DND-41 (cell line): ENCODE measurements around the gene COA3.
A peak's percentile ranks its signal among the peaks of the same experiment; 100 is the strongest.
"Not testable (repeated sequence)": the region's sequence is repeated elsewhere in the genome, so short reads cannot be mapped to it uniquely, and the experiment has no call there.

Experiments used
- ATAC-seq: fragments of 200-7000 bp; cut with Tn5 transposase; 3 replicates; pipeline ENCODE4 v1.9.1; 2021; ENCODE audit warnings: low read depth; ENCODE audit not compliant: insufficient read depth
- DNase-seq: peaks from one replicate; pipeline ENCODE4 v3.0.0-alpha.2; 2020
- H2AFZ ChIP-seq: 2 replicates; pipeline ENCODE4 v1.6.0; 2012; ENCODE audit warnings: low read depth, low read length
- H3K27ac ChIP-seq: 2 replicates; pipeline ENCODE4 v1.5.1; 2012; ENCODE audit warnings: low read length, inconsistent platforms
- H3K27me3 ChIP-seq: fragments of 200-600 bp; sonication (generic); 2 replicates; pipeline ENCODE4 v1.6.0; 2012; ENCODE audit warnings: low read length, mild to moderate bottlenecking, inconsistent platforms; ENCODE audit not compliant: insufficient read depth, poor library complexity
- H3K36me3 ChIP-seq: 2 replicates; pipeline ENCODE4 v1.5.1; 2012; ENCODE audit warnings: low read length, inconsistent platforms; ENCODE audit not compliant: insufficient read depth
- H3K4me1 ChIP-seq: 2 replicates; pipeline ENCODE4 v1.5.1; 2012; ENCODE audit warnings: mild to moderate bottlenecking, low read length; ENCODE audit not compliant: insufficient read depth
- H3K4me2 ChIP-seq: 2 replicates; pipeline ENCODE4 v1.6.0; 2012; ENCODE audit warnings: mild to moderate bottlenecking, moderate library complexity, low read length, inconsistent platforms; ENCODE audit not compliant: insufficient read depth
- H3K4me3 ChIP-seq, 2 experiments: fragments of 200-600 bp in 1 of 2; shearing (Covaris generic) in 1 of 2; 2 replicates each; pipeline ENCODE4 v1.5.1; 2012 to 2016; ENCODE audit warnings: inconsistent platforms in 2 of 2, low read length in 2 of 2, mild to moderate bottlenecking in 2 of 2, low read depth in 1 of 2, moderate library complexity in 1 of 2
- H3K79me2 ChIP-seq: 2 replicates; pipeline ENCODE4 v1.6.0; 2012; ENCODE audit warnings: low read length, inconsistent platforms; ENCODE audit not compliant: insufficient read depth
- H3K9ac ChIP-seq: 2 replicates; pipeline ENCODE4 v1.6.0; 2012; ENCODE audit warnings: low read depth, mild to moderate bottlenecking, inconsistent platforms, low read length, moderate library complexity
- H3K9me3 ChIP-seq: 2 replicates; pipeline ENCODE4 v1.5.1; 2012; ENCODE audit warnings: low read length, moderate library complexity, mild to moderate bottlenecking, inconsistent platforms; ENCODE audit not compliant: insufficient read depth, severe bottlenecking
- H4K20me1 ChIP-seq: 2 replicates; pipeline ENCODE4 v1.6.0; 2012; ENCODE audit warnings: low read length; ENCODE audit not compliant: insufficient read depth
- CTCF ChIP-seq: IDR thresholded peaks from 2 replicates; pipeline ENCODE4 v1.5.1; 2012; ENCODE audit warnings: borderline replicate concordance, low read length, moderate library complexity, mild to moderate bottlenecking; ENCODE audit not compliant: poor library complexity, severe bottlenecking; ENCODE audit errors: extremely low read depth
- EZH2 ChIP-seq: IDR thresholded peaks from 3 replicates; pipeline ENCODE4 v1.6.1; 2012; ENCODE audit warnings: borderline replicate concordance, low read depth, mild to moderate bottlenecking, moderate library complexity, low read length, inconsistent platforms; ENCODE audit not compliant: severe bottlenecking

COA3 gene

GRCh38 chr17:42773290-42774035 is 25.0 kb downstream of the COA3 start, which contains the start of gene VPS25:
VPS25 (plus strand) TSS chr17:42773449; CDS start chr17:42773476, 27 bp downstream.
- Histone ChIP-seq H3K79me2 (peaks cover 22% of the 10 kb centered on the region), H3K4me3 (peak within 1 kb of the TSS; percentile 61 to 93)

GRCh38 chr17:42772945-42773289 is 25.6 kb downstream of the COA3 start:
- H3K79me2 ChIP-seq = peaks cover 22% of the 10 kb centered on the region
- DNase-seq = no peak
- H2AFZ ChIP-seq = peak overlapping the region; percentile 95
- H3K4me2 ChIP-seq = peak overlapping the region; percentile 86
- ATAC-seq = peak; percentile 31
- no peaks in the 10 kb centered on the region for H3K27me3 ChIP-seq
- H4K20me1 ChIP-seq = no peaks in the 10 kb centered on the region
- peaks cover 29% of the 10 kb centered on the region for H3K36me3 ChIP-seq
- H3K4me3 ChIP-seq = peak overlapping the region; percentile 61 to 93; a peak in 3 of 4 replicates
- no peaks in the 10 kb centered on the region for H3K9me3 ChIP-seq
- peaks cover 24% of the 10 kb centered on the region for H3K4me1 ChIP-seq
- TF ChIP-seq CTCF (no peak), EZH2 (no peak)
- peak overlapping the region; percentile 82 for H3K9ac ChIP-seq
- peak overlapping the region; percentile 88 for H3K27ac ChIP-seq

More at GRCh38 chr17:42773290-42774035, 25.0 kb downstream of the COA3 start, which contains the start of gene VPS25:
- peak within 1 kb of the TSS; percentile 86 for H3K4me2 ChIP-seq
- peaks cover 24% of the 10 kb centered on the region for H3K4me1 ChIP-seq
- H2AFZ ChIP-seq = peak within 1 kb of the TSS; percentile 95
- no peaks in the 10 kb centered on the region for H3K9me3 ChIP-seq
- H4K20me1 ChIP-seq = no peaks in the 10 kb centered on the region
- H3K9ac ChIP-seq = peak within 1 kb of the TSS; percentile 82
- H3K27ac ChIP-seq = peak within 1 kb of the TSS; percentile 88
- ATAC-seq (peak; percentile 98), DNase-seq (peak; percentile 85)
- peaks cover 35% of the 10 kb centered on the region for H3K36me3 ChIP-seq
- TF ChIP-seq CTCF (peak; percentile 33), EZH2 (no peak)
- no peaks in the 10 kb centered on the region for H3K27me3 ChIP-seq

GRCh38 chr17:42769964-42770363 is 28.5 kb downstream of the COA3 start:
- not testable (repeated sequence) for H2AFZ ChIP-seq, DNase-seq, ATAC-seq, H3K27ac ChIP-seq, H3K4me3 ChIP-seq, H3K27me3 ChIP-seq, H3K4me2 ChIP-seq, H3K9me3 ChIP-seq, H3K36me3 ChIP-seq, H3K9ac ChIP-seq, H4K20me1 ChIP-seq
- H3K4me1 ChIP-seq = peaks cover 23% of the 10 kb centered on the region
- H3K79me2 ChIP-seq = peaks cover 22% of the 10 kb centered on the region

GRCh38 chr17:42768006-42768405 is 30.5 kb downstream of the COA3 start:
- not testable (repeated sequence) for H3K4me1 ChIP-seq, H3K36me3 ChIP-seq, H3K9ac ChIP-seq, H4K20me1 ChIP-seq, DNase-seq, H3K4me3 ChIP-seq, H3K27ac ChIP-seq, H3K4me2 ChIP-seq, ATAC-seq, H3K27me3 ChIP-seq, H3K9me3 ChIP-seq, H3K79me2 ChIP-seq, H2AFZ ChIP-seq
